Endothelial cell of umbilical vein (primary cell): ENCODE results near the gene INPP5A. TPM values are rescaled to one million over a fixed set of nuclear protein-coding genes. Genes with fewer than 3 reads are reported as not detected.

Source experiments
- BruUV-seq: library from RNA; stranded (reverse); fragments of 400-500 nt; replicated peaks from 2 replicates; lab custom pipeline; 2021; lab: Mats Ljungman, UMichigan
- CTCF ChIA-PET: fragments of 300-600, 350-600 bp; sonication (Branson Sonifier 250); formaldehyde crosslinking; loops from one replicate; lab custom pipeline; 2021; ENCODE audit warnings: antibody characterized with exemption, inconsistent platforms; lab: Charles Lee
- POLR2A ChIA-PET: fragments of 300-600, 350-600 bp; sonication (Branson Sonifier 250); formaldehyde crosslinking; loops from one replicate; lab custom pipeline; 2021; ENCODE audit warnings: antibody characterized with exemption, inconsistent platforms; lab: Charles Lee
- DNase-seq: peaks from one replicate; pipeline ENCODE4 v3.0.0-alpha.2; 2011; ENCODE audit warnings: low read depth, low spot score
- FAIRE-seq: peaks from 2 replicates; lab custom pipeline; 2011; peaks lifted over from hg19 to GRCh38; lab: Jason Lieb, UNC
- H2AFZ ChIP-seq: 2 replicates; pipeline ENCODE4 v1.6.0; 2012; ENCODE audit warnings: low read depth, low read length, control low read depth, inconsistent platforms
- H3K27ac ChIP-seq: 2 replicates; pipeline ENCODE4 v1.5.1; 2011; ENCODE audit warnings: low read depth, mild to moderate bottlenecking, control low read depth, low read length, moderate library complexity; ENCODE audit not compliant: insufficient read depth
- H3K27me3 ChIP-seq, 2 experiments: 2 replicates each; pipeline versions ENCODE4 v1.6.0 to v1.6.1; 2011; ENCODE audit warnings: low read length in 2 of 2, mixed read lengths in 1 of 2; ENCODE audit not compliant: control insufficient read depth in 2 of 2, insufficient read depth in 2 of 2
- H3K36me3 ChIP-seq, 2 experiments: 2 replicates in 1 of 2; 3 replicates in 1 of 2; pipeline ENCODE4 v1.5.1; 2011; ENCODE audit warnings: low read length in 2 of 2, mild to moderate bottlenecking in 1 of 2, moderate library complexity in 1 of 2; ENCODE audit not compliant: control insufficient read depth in 2 of 2, insufficient read depth in 2 of 2; ENCODE audit errors: extremely low read depth in 1 of 2
- H3K4me1 ChIP-seq: 3 replicates; pipeline ENCODE4 v1.5.1; 2011; ENCODE audit warnings: mild to moderate bottlenecking, low read length; ENCODE audit not compliant: control insufficient read depth, insufficient read depth; ENCODE audit errors: extremely low read depth
- H3K4me2 ChIP-seq: 2 replicates; pipeline ENCODE4 v1.6.1; 2011; ENCODE audit warnings: low read length, control low read depth, mixed read lengths; ENCODE audit not compliant: insufficient read depth
- H3K4me3 ChIP-seq, 3 experiments: fragments of 200-600 bp in 1 of 3; sonication (generic), shearing (Covaris generic) in 1 of 3; replicated peaks in 1 of 3; 2 replicates each; pipeline ENCODE4 v1.5.1; 2011 to 2016; ENCODE audit warnings: control low read depth in 3 of 3, low read length in 3 of 3, mild to moderate bottlenecking in 2 of 3, inconsistent platforms in 1 of 3, low read depth in 1 of 3, moderate library complexity in 1 of 3; ENCODE audit not compliant: insufficient read depth in 1 of 3
- H3K79me2 ChIP-seq: 2 replicates; pipeline ENCODE4 v1.6.0; 2012; ENCODE audit warnings: low read length, inconsistent platforms; ENCODE audit not compliant: control insufficient read depth, insufficient read depth
- H3K9ac ChIP-seq: replicated peaks from 2 replicates; pipeline ENCODE3; 2011; ENCODE audit warnings: low read length, control low read depth; ENCODE audit not compliant: insufficient read depth; ENCODE audit errors: extremely low read depth
- H3K9me1 ChIP-seq: replicated peaks from 3 replicates; pipeline ENCODE4 v1.6.0; 2011; ENCODE audit warnings: mild to moderate bottlenecking, low read length; ENCODE audit not compliant: control insufficient read depth, insufficient read depth; ENCODE audit errors: extremely low read depth
- H3K9me3 ChIP-seq: replicated peaks from 2 replicates; pipeline ENCODE4 v1.5.1; 2012; ENCODE audit warnings: low read length, inconsistent platforms; ENCODE audit not compliant: control insufficient read depth, insufficient read depth
- H4K20me1 ChIP-seq: replicated peaks from 2 replicates; pipeline ENCODE3; 2011; ENCODE audit warnings: mild to moderate bottlenecking, low read length; ENCODE audit not compliant: control insufficient read depth, insufficient read depth; ENCODE audit errors: extremely low read depth
- EZH2 ChIP-seq: IDR thresholded peaks from 2 replicates; pipeline ENCODE4 v1.6.1; 2012; ENCODE audit warnings: borderline replicate concordance, low read depth, mild to moderate bottlenecking, moderate library complexity, low read length, inconsistent platforms; ENCODE audit not compliant: severe bottlenecking
- FOS ChIP-seq: IDR thresholded peaks from 2 replicates; pipeline ENCODE4 v1.6.1; 2011; ENCODE audit warnings: mild to moderate bottlenecking, low read length, moderate library complexity, borderline replicate concordance; ENCODE audit not compliant: insufficient read depth
- GATA2 ChIP-seq: IDR thresholded peaks from 2 replicates; pipeline ENCODE4 v1.7.0; 2011; ENCODE audit warnings: low read depth, mild to moderate bottlenecking, moderate library complexity, mixed read lengths, low read length; ENCODE audit not compliant: insufficient read length, insufficient read depth
- JUN ChIP-seq: IDR thresholded peaks from 2 replicates; pipeline ENCODE4 v1.6.1; 2011; ENCODE audit warnings: borderline replicate concordance, low read depth; ENCODE audit not compliant: insufficient read length, insufficient read depth
- MYC ChIP-seq: IDR thresholded peaks from one replicate; pipeline ENCODE4 v1.6.1; 2011; ENCODE audit warnings: mild to moderate bottlenecking, low read depth, low read length
- POLR2A ChIP-seq: IDR thresholded peaks from 2 replicates; pipeline ENCODE4 v1.6.1; 2012; ENCODE audit warnings: low read depth, mild to moderate bottlenecking, control low read depth, low read length
- POLR2AphosphoS5 ChIP-seq: IDR thresholded peaks from 2 replicates; pipeline ENCODE4 v1.6.1; 2012; ENCODE audit warnings: low read depth, mild to moderate bottlenecking, control low read depth, low read length, moderate library complexity; ENCODE audit not compliant: insufficient read depth
- dilution Hi-C: fragments of 300-500 bp; cut with MboI; formaldehyde crosslinking; loops from one replicate; pipeline ENCODE4 v1.15.0; 2019; ENCODE audit warnings: low sequenced_read_pairs; ENCODE audit not compliant: extremely low pct_ligation_motif_present
- intact Hi-C: fragments of 100-400 bp; cut with micrococcal nuclease; formaldehyde crosslinking; loops from one replicate; pipeline ENCODE4 v1.10.0; 2022
- polyA plus RNA-seq, 4 experiments: library from polyadenylated mRNA; depleted of rRNA in 3 of 4; stranded (reverse) in 3 of 4; unstranded in 1 of 4; fragments of >200 nt; gene quantifications; 2 replicates each; pipeline versions ENCODE4 v1.2.1 to v1.2.3, GENCODE V29; 2011 to 2012; ENCODE audit warnings: missing spikeins in 1 of 4
- total RNA-seq: library from RNA; stranded (reverse); gene quantifications from 2 replicates; pipeline ENCODE4 v1.2.3, GENCODE V29; 2021
- TF ChIP-seq, protein P1 (sequence below), 2 donors: IDR thresholded peaks; 1 replicate in 1 of 2; 2 replicates in 1 of 2; pipeline ENCODE4 v1.5.1; 2011; ENCODE audit warnings: low read length in 2 of 2, mild to moderate bottlenecking in 2 of 2, moderate library complexity in 2 of 2, control low read depth in 1 of 2, inconsistent platforms in 1 of 2, low read depth in 1 of 2; ENCODE audit not compliant: insufficient read depth in 1 of 2; ENCODE audit errors: extremely low read depth in 1 of 2
- TF ChIP-seq, protein P2 (sequence below): IDR thresholded peaks from 2 replicates; pipeline ENCODE4 v1.6.1; 2011; ENCODE audit not compliant: insufficient read depth, insufficient read length

The INPP5A gene
- total and polyA plus RNA-seq, 2 donors (not counting 3 experiments of a cell fraction or from before 2014, with no cell fraction given): 22.9 to 33.2 TPM

- Histone ChIP-seq H3K4me2 (no peak overlapping the region), H4K20me1 (no peaks in the 10 kb centered on the region), H3K9me1 (no peaks in the 10 kb centered on the region), H3K9me3 (no peaks in the 10 kb centered on the region), H3K36me3 (no peaks in the 10 kb centered on the region), H3K79me2 (no peaks in the 10 kb centered on the region), H3K27ac (no peak overlapping the region), H3K4me3 (no peak overlapping the region), H3K27me3 (no peaks in the 10 kb centered on the region), H3K9ac (no peak overlapping the region), H3K4me1 (no peaks in the 10 kb centered on the region), H2AFZ (no peak overlapping the region)
- intact Hi-C loops: no loop called here
- dilution Hi-C loops: no loop called here
- ChIA-PET POLR2A (no interaction called here), CTCF (no interaction called here)
- FAIRE-seq (no peak), DNase-seq (no peak)
- no TSS peak for BruUV-seq
- TF ChIP-seq POLR2A (no peak), EZH2 (no peak), GATA2 (no peak), POLR2AphosphoS5 (no peak), MYC (no peak), FOS (no peak), JUN (no peak)
- TF ChIP-seq, protein P1, sequence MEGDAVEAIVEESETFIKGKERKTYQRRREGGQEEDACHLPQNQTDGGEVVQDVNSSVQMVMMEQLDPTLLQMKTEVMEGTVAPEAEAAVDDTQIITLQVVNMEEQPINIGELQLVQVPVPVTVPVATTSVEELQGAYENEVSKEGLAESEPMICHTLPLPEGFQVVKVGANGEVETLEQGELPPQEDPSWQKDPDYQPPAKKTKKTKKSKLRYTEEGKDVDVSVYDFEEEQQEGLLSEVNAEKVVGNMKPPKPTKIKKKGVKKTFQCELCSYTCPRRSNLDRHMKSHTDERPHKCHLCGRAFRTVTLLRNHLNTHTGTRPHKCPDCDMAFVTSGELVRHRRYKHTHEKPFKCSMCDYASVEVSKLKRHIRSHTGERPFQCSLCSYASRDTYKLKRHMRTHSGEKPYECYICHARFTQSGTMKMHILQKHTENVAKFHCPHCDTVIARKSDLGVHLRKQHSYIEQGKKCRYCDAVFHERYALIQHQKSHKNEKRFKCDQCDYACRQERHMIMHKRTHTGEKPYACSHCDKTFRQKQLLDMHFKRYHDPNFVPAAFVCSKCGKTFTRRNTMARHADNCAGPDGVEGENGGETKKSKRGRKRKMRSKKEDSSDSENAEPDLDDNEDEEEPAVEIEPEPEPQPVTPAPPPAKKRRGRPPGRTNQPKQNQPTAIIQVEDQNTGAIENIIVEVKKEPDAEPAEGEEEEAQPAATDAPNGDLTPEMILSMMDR (IDR thresholded peaks at IDR 0.05; ENCODE audit: extremely low read depth in 1 of 2, insufficient read depth in 1 of 2, low read depth in 1 of 2, low read length in 2 of 2): no peak
- TF ChIP-seq, protein P2, sequence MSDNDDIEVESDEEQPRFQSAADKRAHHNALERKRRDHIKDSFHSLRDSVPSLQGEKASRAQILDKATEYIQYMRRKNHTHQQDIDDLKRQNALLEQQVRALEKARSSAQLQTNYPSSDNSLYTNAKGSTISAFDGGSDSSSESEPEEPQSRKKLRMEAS: no peak
Observed at GRCh38 chr10:132657127-132657706, 119.6 kb downstream of the INPP5A start.
